NT2/D1 (cell line): Measurements from ENCODE around the gene SRPK2.

ENCODE experiments used
- DNase-seq: peaks from one replicate; pipeline ENCODE4 v3.0.0-alpha.2; 2011; ENCODE audit warnings: low read depth, low spot score
- H3K27me3 ChIP-seq: 2 replicates; pipeline ENCODE4 v1.6.0; 2011; ENCODE audit warnings: mild to moderate bottlenecking; ENCODE audit not compliant: insufficient read length, insufficient read depth
- H3K36me3 ChIP-seq: 2 replicates; pipeline ENCODE4 v1.6.1; 2011; ENCODE audit warnings: mild to moderate bottlenecking, low read length, mixed read lengths; ENCODE audit not compliant: insufficient read depth, insufficient read length
- H3K4me1 ChIP-seq: 2 replicates; pipeline ENCODE4 v1.5.1; 2011; ENCODE audit not compliant: insufficient read depth, insufficient read length
- H3K4me3 ChIP-seq: 2 replicates; pipeline ENCODE4 v1.5.1; 2011; ENCODE audit warnings: low read depth; ENCODE audit not compliant: insufficient read length
- H3K9ac ChIP-seq: 2 replicates; pipeline ENCODE4 v1.6.0; 2011; ENCODE audit warnings: low read depth; ENCODE audit not compliant: insufficient read length
- H3K9me3 ChIP-seq: 2 replicates; pipeline ENCODE4 v1.5.1; 2011; ENCODE audit warnings: mild to moderate bottlenecking, low read length; ENCODE audit not compliant: insufficient read depth
- SUZ12 ChIP-seq: IDR thresholded peaks from 2 replicates; pipeline ENCODE4 v1.6.1; 2011; ENCODE audit not compliant: insufficient read length, insufficient read depth; ENCODE audit errors: extremely low read depth
- YY1 ChIP-seq: IDR thresholded peaks from 2 replicates; pipeline ENCODE4 v1.6.1; 2011; ENCODE audit not compliant: insufficient read length, insufficient read depth
- ZNF274 ChIP-seq: IDR thresholded peaks from 2 replicates; pipeline ENCODE4 v1.6.1; 2011; ENCODE audit warnings: mild to moderate bottlenecking, low read depth, low read length

The SRPK2 gene

GRCh38 chr7:105209870-105210269 lies 178.9 kb downstream of the SRPK2 start:
- TF ChIP-seq SUZ12, result no peak
- TF ChIP-seq YY1, result no peak
- TF ChIP-seq ZNF274, result no peak

GRCh38 chr7:105209433-105209832 lies 179.3 kb downstream of the SRPK2 start:
- Histone ChIP-seq H3K9me3 (no peaks in the 10 kb centered on the region), H3K27me3 (no peaks in the 10 kb centered on the region), H3K4me3 (no peak overlapping the region), H3K36me3 (no peaks in the 10 kb centered on the region), H3K9ac (no peak overlapping the region), H3K4me1 (no peaks in the 10 kb centered on the region)
- no peak for DNase-seq
- no peak for TF ChIP-seq SUZ12
- TF ChIP-seq YY1, result no peak
- no peak for TF ChIP-seq ZNF274

More at GRCh38 chr7:105209870-105210269, 178.9 kb downstream of the SRPK2 start:
- Histone ChIP-seq H3K4me3 (no peak overlapping the region), H3K4me1 (no peaks in the 10 kb centered on the region), H3K9me3 (no peaks in the 10 kb centered on the region), H3K27me3 (no peaks in the 10 kb centered on the region), H3K9ac (no peak overlapping the region), H3K36me3 (no peaks in the 10 kb centered on the region)
- no peak for DNase-seq

GRCh38 chr7:105206985-105207384 lies 181.7 kb downstream of the SRPK2 start:
- H3K27me3 ChIP-seq, result no peaks in the 10 kb centered on the region
- no peak overlapping the region for H3K4me3 ChIP-seq
- no peaks in the 10 kb centered on the region for H3K4me1 ChIP-seq
- no peak for DNase-seq
- TF ChIP-seq SUZ12, result no peak
- no peak for TF ChIP-seq YY1
- no peak for TF ChIP-seq ZNF274
- no peaks in the 10 kb centered on the region for H3K36me3 ChIP-seq
- H3K9ac ChIP-seq, result no peak overlapping the region
- no peaks in the 10 kb centered on the region for H3K9me3 ChIP-seq

- Histone ChIP-seq H3K9ac (no peak overlapping the region), H3K27me3 (no peaks in the 10 kb centered on the region), H3K9me3 (no peaks in the 10 kb centered on the region), H3K4me3 (no peak overlapping the region), H3K36me3 (no peaks in the 10 kb centered on the region), H3K4me1 (no peaks in the 10 kb centered on the region)
- TF ChIP-seq ZNF274 (no peak), SUZ12 (no peak), YY1 (no peak)
- no peak for DNase-seq
Observed at GRCh38 chr7:105205592-105206237, 183.0 kb downstream of the SRPK2 start.

- Histone ChIP-seq H3K27me3 (no peaks in the 10 kb centered on the region), H3K4me1 (no peaks in the 10 kb centered on the region), H3K9ac (no peak overlapping the region), H3K9me3 (no peaks in the 10 kb centered on the region), H3K4me3 (no peak overlapping the region), H3K36me3 (no peaks in the 10 kb centered on the region)
- no peak for DNase-seq
- TF ChIP-seq SUZ12, result no peak
- TF ChIP-seq ZNF274, result no peak
- TF ChIP-seq YY1, result no peak
Observed at GRCh38 chr7:105204953-105205352, 183.8 kb downstream of the SRPK2 start.

DNA sequence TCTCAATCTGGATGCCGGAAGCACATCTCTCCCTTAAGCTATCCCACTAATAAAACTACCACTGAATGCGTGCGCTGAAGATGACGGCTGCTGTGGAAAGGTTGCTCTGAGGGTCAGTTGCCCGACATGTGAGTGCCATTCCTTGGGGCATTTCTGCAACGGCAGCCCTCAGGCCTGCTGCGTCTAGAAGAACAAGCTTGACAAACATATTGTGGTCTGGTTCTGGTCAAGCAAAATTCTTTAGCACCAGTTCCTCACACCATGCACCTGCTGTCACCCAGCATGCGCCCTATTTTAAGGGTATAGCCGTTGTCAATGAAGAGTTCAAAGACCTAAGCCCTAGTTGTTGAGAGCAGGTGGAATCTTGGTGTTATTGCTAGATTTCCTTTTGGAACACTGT lies 184.2 kb downstream of the SRPK2 start:
- H3K9ac ChIP-seq, result no peak overlapping the region
- no peaks in the 10 kb centered on the region for H3K36me3 ChIP-seq
- DNase-seq, result no peak
- H3K4me3 ChIP-seq, result no peak overlapping the region
- no peaks in the 10 kb centered on the region for H3K27me3 ChIP-seq
- H3K9me3 ChIP-seq, result no peaks in the 10 kb centered on the region
- H3K4me1 ChIP-seq, result no peaks in the 10 kb centered on the region
- TF ChIP-seq YY1 (no peak), ZNF274 (no peak), SUZ12 (no peak)

DNA sequence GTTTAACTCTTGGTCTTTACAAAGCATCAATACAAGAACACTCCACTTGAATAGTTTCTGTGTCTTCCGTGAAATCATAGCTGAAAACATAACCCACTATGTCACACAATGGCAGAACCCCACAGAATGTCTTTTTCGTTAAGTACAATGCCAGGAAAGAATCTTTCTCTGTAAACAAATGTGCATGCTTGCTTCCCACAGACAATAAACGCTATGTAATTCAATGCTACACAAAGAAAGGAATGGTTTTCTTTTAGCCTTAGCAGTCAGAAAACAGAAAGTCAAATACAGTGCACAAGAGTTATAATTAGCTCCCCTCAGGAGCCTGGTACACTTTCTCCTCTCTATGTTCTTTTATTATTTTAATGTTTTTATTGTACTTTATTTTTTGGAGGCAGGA lies 186.1 kb downstream of the SRPK2 start:
- DNase-seq, result no peak
- H3K9me3 ChIP-seq, result no peaks in the 10 kb centered on the region
- TF ChIP-seq SUZ12 (no peak), ZNF274 (no peak), YY1 (no peak)
- no peaks in the 10 kb centered on the region for H3K36me3 ChIP-seq
- H3K4me3 ChIP-seq, result no peak overlapping the region
- H3K4me1 ChIP-seq, result no peaks in the 10 kb centered on the region
- H3K9ac ChIP-seq, result no peak overlapping the region
- no peaks in the 10 kb centered on the region for H3K27me3 ChIP-seq

DNA sequence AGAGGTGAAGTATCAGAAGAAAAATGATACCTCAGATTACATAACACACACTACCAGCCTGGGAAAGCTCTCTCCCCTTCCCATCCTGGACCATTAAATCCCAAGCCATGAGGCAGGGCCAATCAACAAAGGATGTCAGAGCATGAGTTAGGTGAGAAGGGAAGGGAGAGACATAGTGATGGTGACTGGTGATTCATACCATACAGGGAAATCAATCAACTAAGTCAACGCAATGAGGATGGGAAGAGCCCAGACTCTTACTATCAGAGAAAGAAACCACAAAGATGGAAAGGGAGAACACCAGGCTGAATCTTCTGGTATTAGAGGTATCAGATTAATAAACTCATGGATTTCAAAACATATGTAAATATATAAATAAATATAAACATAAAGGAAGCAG lies 189.3 kb downstream of the SRPK2 start:
- Histone ChIP-seq H3K36me3 (no peaks in the 10 kb centered on the region), H3K27me3 (no peaks in the 10 kb centered on the region), H3K9ac (no peak overlapping the region), H3K9me3 (no peaks in the 10 kb centered on the region), H3K4me1 (no peaks in the 10 kb centered on the region), H3K4me3 (no peak overlapping the region)
- no peak for DNase-seq
- no peak for TF ChIP-seq YY1
- TF ChIP-seq SUZ12, result no peak
- TF ChIP-seq ZNF274, result no peak
